Measurements from ENCODE around the gene KLF5. TPM values are rescaled to one million over a fixed set of nuclear protein-coding genes. Genes with fewer than 3 reads are reported as not detected.
"Not testable (repeated sequence)": the region's sequence is repeated elsewhere in the genome, so short reads cannot be mapped to it uniquely, and the experiment has no call there.

KLF5 gene
- total and polyA plus RNA-seq, 10 donors, result 0.74 to 5.4 (median 1.3) TPM

GRCh38 chr13:73096173-73096572, 37.4 kb downstream of the KLF5 start:
- no peak for DNase-seq
- H3K9me3 ChIP-seq, result no peaks in the 10 kb centered on the region
- H3K4me3 ChIP-seq, result no peak overlapping the region
- intact Hi-C loops (cut with DNase I; ENCODE audit: low total_unique reads), result no loop called here
- H3K36me3 ChIP-seq, result no peaks in the 10 kb centered on the region
- TF ChIP-seq POLR2A (IDR thresholded peaks at IDR 0.05) (no peak), POLR2AphosphoS5 (IDR thresholded peaks at IDR 0.05) (no peak), CTCF (IDR thresholded peaks at IDR 0.05 in 8 of 11, conservative IDR thresholded peaks at IDR 0.05 in 3 of 11) (no peak)
- no peaks in the 10 kb centered on the region for H3K27me3 ChIP-seq (replicated peaks in 1 of 7)
- no peaks in the 10 kb centered on the region for H3K4me1 ChIP-seq
- 59 to 81% (median 69%) methylated on average over 2 of the region's 2 CpGs for WGBS, 5 donors
- H3K27ac ChIP-seq, result no peak overlapping the region

DNA sequence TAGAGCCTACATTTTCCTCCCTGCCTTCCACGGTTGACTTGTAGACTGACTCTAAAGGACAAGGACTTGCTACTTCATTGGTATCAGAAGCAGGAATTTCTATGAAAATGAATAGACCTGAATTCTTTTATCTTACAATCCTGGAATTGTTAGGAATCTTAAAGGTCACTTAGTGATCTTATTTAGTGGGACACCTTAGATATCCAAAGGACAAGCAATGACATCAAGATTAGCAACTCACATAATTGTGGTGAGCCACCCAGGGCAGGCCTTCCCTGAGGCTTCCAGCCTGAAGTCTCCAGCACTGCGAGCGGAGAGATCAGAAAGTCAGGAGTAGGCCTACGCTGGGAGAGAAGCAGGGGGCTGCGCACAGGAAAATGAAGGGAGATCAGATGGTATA, 37.8 kb downstream of the KLF5 start:
- Histone ChIP-seq H3K27ac (no peak overlapping the region), H3K9me3 (no peaks in the 10 kb centered on the region), H3K36me3 (no peaks in the 10 kb centered on the region), H3K4me3 (no peak overlapping the region), H3K4me1 (no peaks in the 10 kb centered on the region), H3K27me3 (replicated peaks in 1 of 7) (no peaks in the 10 kb centered on the region)
- TF ChIP-seq CTCF (IDR thresholded peaks at IDR 0.05 in 8 of 11, conservative IDR thresholded peaks at IDR 0.05 in 3 of 11) (no peak), POLR2AphosphoS5 (IDR thresholded peaks at IDR 0.05) (no peak), POLR2A (IDR thresholded peaks at IDR 0.05) (no peak)
- 75 to 78% (median 78%) methylated on average over 5 of the region's 5 CpGs for WGBS, 5 donors
- intact Hi-C loops (cut with DNase I; ENCODE audit: low total_unique reads), result no loop called here
- no peak for DNase-seq

GRCh38 chr13:73100781-73101180, 42.0 kb downstream of the KLF5 start:
- H3K9me3 ChIP-seq; H3K27me3 ChIP-seq (replicated peaks in 1 of 7); H3K4me3 ChIP-seq; H3K4me1 ChIP-seq; intact Hi-C loops (cut with DNase I; ENCODE audit: low total_unique reads); DNase-seq; H3K27ac ChIP-seq; H3K36me3 ChIP-seq: not testable (repeated sequence)
- WGBS, 5 donors, result 91 to 99% (median 96%) methylated on average over 10 of the region's 10 CpGs

DNA sequence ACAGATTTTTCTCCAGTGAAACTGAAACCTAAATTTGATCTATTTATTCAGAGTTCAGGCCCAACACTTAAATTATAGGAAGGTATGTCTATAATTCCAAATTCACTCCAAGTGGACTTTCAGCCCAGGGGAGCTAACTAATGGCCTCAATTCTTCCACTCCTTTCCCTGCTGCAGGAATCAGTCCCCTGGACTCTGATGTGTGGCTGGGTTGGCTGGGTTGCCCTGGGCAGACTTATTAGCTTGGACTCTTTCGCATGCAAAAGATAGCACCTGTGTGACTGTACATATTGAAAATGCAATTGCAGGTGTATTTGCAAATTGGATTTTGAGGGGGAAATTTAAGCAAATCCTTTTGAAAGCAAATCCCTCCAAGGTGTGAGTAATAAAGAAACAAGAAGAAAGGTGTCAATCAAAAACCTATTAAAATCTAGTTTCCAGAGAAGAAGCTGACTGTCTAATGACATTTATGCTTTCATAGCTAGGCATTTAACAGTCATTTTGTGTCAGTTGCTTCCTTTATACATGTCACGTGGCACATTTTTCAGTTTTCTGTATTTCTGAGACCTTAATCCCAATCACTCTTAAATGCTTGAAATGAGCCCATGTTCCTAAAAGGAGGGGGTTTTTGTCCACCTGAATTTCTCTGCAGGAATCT, 42.7 kb downstream of the KLF5 start:
- Histone ChIP-seq H3K27me3 (replicated peaks in 1 of 7) (no peaks in the 10 kb centered on the region), H3K9me3 (no peaks in the 10 kb centered on the region), H3K4me1 (no peaks in the 10 kb centered on the region), H3K27ac (no peak overlapping the region), H3K4me3 (no peak overlapping the region), H3K36me3 (no peaks in the 10 kb centered on the region)
- no peak for DNase-seq
- TF ChIP-seq CTCF (IDR thresholded peaks at IDR 0.05 in 8 of 11, conservative IDR thresholded peaks at IDR 0.05 in 3 of 11) (no peak), POLR2AphosphoS5 (IDR thresholded peaks at IDR 0.05) (no peak), POLR2A (IDR thresholded peaks at IDR 0.05) (no peak)
- WGBS, 5 donors, result 72 to 88% (median 85%) methylated on average over 2 of the region's 2 CpGs
- intact Hi-C loops (cut with DNase I; ENCODE audit: low total_unique reads), result no loop called here

DNA sequence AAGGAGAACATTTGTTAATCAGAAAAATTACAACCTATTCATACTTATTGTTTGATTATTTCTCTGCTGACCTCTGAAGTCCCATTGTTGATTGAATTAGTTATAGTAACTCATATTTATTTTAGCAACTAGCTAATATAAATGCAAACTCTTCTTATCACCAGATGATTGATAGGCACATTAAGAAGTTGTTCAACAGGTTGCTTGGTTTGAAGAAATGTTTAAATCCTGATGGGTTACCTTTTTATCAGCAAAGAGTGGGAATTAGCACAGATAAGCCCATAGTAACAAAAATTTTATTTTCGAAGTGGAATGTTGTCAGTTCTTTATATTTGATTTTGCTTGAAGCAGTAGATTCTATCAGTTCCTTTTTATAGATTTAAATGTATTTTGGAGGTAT, 44.4 kb downstream of the KLF5 start:
- Histone ChIP-seq H3K36me3 (no peaks in the 10 kb centered on the region), H3K9me3 (no peaks in the 10 kb centered on the region), H3K4me1 (no peaks in the 10 kb centered on the region), H3K27ac (no peak overlapping the region), H3K27me3 (replicated peaks in 1 of 7) (no peaks in the 10 kb centered on the region), H3K4me3 (no peak overlapping the region)
- no peak for DNase-seq
- TF ChIP-seq POLR2AphosphoS5 (IDR thresholded peaks at IDR 0.05), result no peak
- no peak for TF ChIP-seq CTCF (IDR thresholded peaks at IDR 0.05 in 8 of 11, conservative IDR thresholded peaks at IDR 0.05 in 3 of 11)
- TF ChIP-seq POLR2A (IDR thresholded peaks at IDR 0.05), result no peak
- intact Hi-C loops (cut with DNase I; ENCODE audit: low total_unique reads), result no loop called here
- 67 to 85% (median 83%) methylated on average over 1 of the region's 1 CpG for WGBS, 5 donors

Data from spleen (tissue), 11 donors.